GM12878 (cell line): ENCODE data around the gene HAPLN2. TPM values are rescaled to one million over a fixed set of nuclear protein-coding genes. Genes with fewer than 3 reads are reported as not detected.

ENCODE experiments used
- BCL11A ChIP-seq: IDR thresholded peaks from 2 replicates; pipeline ENCODE4 v1.6.1; 2011; ENCODE audit warnings: low read depth, low read length
- CREB1 ChIP-seq: IDR thresholded peaks from 2 replicates; pipeline ENCODE4 v1.6.1; 2012; ENCODE audit warnings: low read depth, mild to moderate bottlenecking, inconsistent platforms
- GABPA ChIP-seq: IDR thresholded peaks from 2 replicates; pipeline ENCODE4 v1.6.1; 2014; ENCODE audit warnings: antibody characterized with exemption, low read depth, mild to moderate bottlenecking, inconsistent platforms
- HSF1 ChIP-seq: fragments of 150-350 bp; IDR thresholded peaks from 2 replicates; pipeline ENCODE4 v1.6.1; 2014; ENCODE audit warnings: mild to moderate bottlenecking, low read depth, low read length
- IRF4 ChIP-seq: IDR thresholded peaks from 2 replicates; pipeline ENCODE4 v1.6.1; 2011; ENCODE audit warnings: low read depth, low read length
- KAT2A ChIP-seq: conservative IDR thresholded peaks from 2 replicates; pipeline ENCODE4 v1.6.1; 2011; ENCODE audit warnings: low read depth, low read length; ENCODE audit not compliant: control insufficient read depth
- MEF2B ChIP-seq: fragments of 450-650 bp; IDR thresholded peaks from 2 replicates; pipeline ENCODE4 v1.6.1; 2018; ENCODE audit warnings: mild to moderate bottlenecking, moderate library complexity; ENCODE audit not compliant: partially characterized antibody, poor library complexity, severe bottlenecking
- MYB ChIP-seq: fragments of 150-350 bp; IDR thresholded peaks from 2 replicates; pipeline ENCODE4 v1.6.1; 2014; ENCODE audit warnings: mild to moderate bottlenecking, low read depth, low read length, borderline replicate concordance
- RB1 ChIP-seq: fragments of 450-650 bp; formaldehyde crosslinking; IDR thresholded peaks from 2 replicates; pipeline ENCODE4 v1.6.1; 2017; ENCODE audit warnings: mild to moderate bottlenecking, borderline replicate concordance
- RCOR1 ChIP-seq: conservative IDR thresholded peaks from 2 replicates; pipeline ENCODE4 v1.6.1; 2012; ENCODE audit warnings: low read depth, low read length, improper control_type of control experiment
- SIN3A ChIP-seq: IDR thresholded peaks from 2 replicates; pipeline ENCODE4 v1.6.1; 2012; ENCODE audit warnings: low read depth, low read length, improper control_type of control experiment
- TAF1 ChIP-seq: IDR thresholded peaks from 2 replicates; pipeline ENCODE4 v1.6.1; 2011; ENCODE audit warnings: mild to moderate bottlenecking, low read depth, low read length, borderline replicate concordance
- TARDBP ChIP-seq: IDR thresholded peaks from 2 replicates; pipeline ENCODE4 v1.6.1; 2016; ENCODE audit warnings: borderline replicate concordance
- TCF7 ChIP-seq: IDR thresholded peaks from 2 replicates; pipeline ENCODE4 v1.6.1; 2014; ENCODE audit warnings: antibody characterized with exemption, borderline replicate concordance
- YY1 ChIP-seq: IDR thresholded peaks from 2 replicates; pipeline ENCODE4 v1.6.1; 2011; ENCODE audit warnings: low read depth, mild to moderate bottlenecking, low read length
- ZBTB4 ChIP-seq: fragments of 450-650 bp; formaldehyde crosslinking; IDR thresholded peaks from 2 replicates; pipeline ENCODE4 v1.4.0; 2022; ENCODE audit warnings: mild to moderate bottlenecking, moderate library complexity
- ZNF592 ChIP-seq: fragments of 450-650 bp; IDR thresholded peaks from 2 replicates; pipeline ENCODE4 v1.6.1; 2017; ENCODE audit warnings: mild to moderate bottlenecking, moderate library complexity
- ZNF687 ChIP-seq: fragments of 450-650 bp; IDR thresholded peaks from 2 replicates; pipeline ENCODE4 v1.6.1; 2017; ENCODE audit warnings: mild to moderate bottlenecking, moderate library complexity
- polyA plus RNA-seq, 11 experiments: library from polyadenylated mRNA; depleted of rRNA in 4 of 11; unstranded in 6 of 11; stranded (reverse) in 5 of 11; fragments of >200 nt; fragmentation: Nextera tagmentation in 4 of 11; fragmentation: Illumina TruSeq in 1 of 11; extraction: Ambion mirVana in 4 of 11; extraction: Trizol in 1 of 11; gene quantifications; 1 replicate in 1 of 11; 2 replicates in 10 of 11; pipeline versions ENCODE4 v1.2.1 to v1.2.3, GENCODE V29; 2011 to 2016; ENCODE audit warnings: inconsistent platforms in 2 of 11, missing spikeins in 2 of 11, low read depth in 1 of 11
- total RNA-seq, 4 experiments: library from RNA; depleted of rRNA in 3 of 4; stranded (reverse); fragments of >200 nt in 3 of 4; fragmentation: Illumina TruSeq in 1 of 4; extraction: Trizol in 1 of 4; gene quantifications; 2 replicates each; pipeline versions ENCODE4 v1.2.1 to v1.2.3, GENCODE V29; 2013 to 2021

The HAPLN2 gene
- total and polyA plus RNA-seq, 10 of the 15 experiments (the other 5 are each of a cell fraction or from before 2014, with no cell fraction given), result 0.15 to 0.24 TPM; not detected in 8

- TF ChIP-seq RCOR1 (no peak), ZBTB4 (no peak), TCF7 (no peak), KAT2A (no peak), GABPA (no peak), TAF1 (no peak), ZNF592 (no peak), ZNF687 (no peak), BCL11A (no peak), TARDBP (no peak), SIN3A (no peak), YY1 (peak; percentile 50; the same call in 1 of the 2 replicates), MEF2B (no peak), CREB1 (no peak), RB1 (no peak), HSF1 (no peak), MYB (no peak), IRF4 (no peak)
Observed at GRCh38 chr1:156625436-156626078, 6.3 kb downstream of the HAPLN2 start (continued).
